Keratinocyte (primary cell): Measurements from ENCODE around the gene MT2A.

Experiments
- CTCF ChIP-seq, 3 experiments: IDR thresholded peaks in 1 of 3; conservative IDR thresholded peaks in 1 of 3; optimal IDR thresholded peaks in 1 of 3; 2 replicates in 2 of 3; 3 replicates in 1 of 3; pipeline versions ENCODE3 to v1.5.1; 2011; ENCODE audit warnings: low read length in 3 of 3, mild to moderate bottlenecking in 3 of 3, moderate library complexity in 2 of 3, control low read depth in 1 of 3, inconsistent platforms in 1 of 3; ENCODE audit not compliant: insufficient read depth in 2 of 3; ENCODE audit errors: extremely low read depth in 1 of 3
- EZH2 ChIP-seq: IDR thresholded peaks from one replicate; pipeline ENCODE4 v1.6.1; 2012; ENCODE audit warnings: inconsistent platforms, mild to moderate bottlenecking, low read length, moderate library complexity

GRCh38 chr16:56594292-56594619 lies 14.1 kb upstream of the MT2A start:
- TF ChIP-seq CTCF (optimal IDR thresholded peaks at IDR 0.05 in 1 of 3, IDR thresholded peaks at IDR 0.05 in 1 of 3, conservative IDR thresholded peaks at IDR 0.05 in 1 of 3; ENCODE audit: extremely low read depth in 1 of 3, insufficient read depth in 2 of 3, low read length in 3 of 3) = no peak
- no peak for TF ChIP-seq EZH2
